Nephron progenitor cell (in vitro differentiated cells): ENCODE measurements around the gene GDAP2.
A peak's percentile ranks its signal among the peaks of the same experiment; 100 is the strongest.

Experiments used
- DNase-seq: peaks from one replicate; pipeline ENCODE4 v3.0.0; 2021
- H3K27ac Mint-ChIP-seq: 2 replicates; pipeline ENCODE4 v1.8.0; 2021; ENCODE audit warnings: mild to moderate bottlenecking, moderate library complexity, mixed read lengths
- H3K27me3 Mint-ChIP-seq: 2 replicates; pipeline ENCODE4 v1.8.0; 2021; ENCODE audit warnings: mild to moderate bottlenecking, low read depth, mixed read lengths; ENCODE audit not compliant: poor library complexity
- H3K36me3 Mint-ChIP-seq: 2 replicates; pipeline ENCODE4 v1.8.0; 2021; ENCODE audit warnings: low read depth, mixed read lengths
- H3K4me1 Mint-ChIP-seq: 2 replicates; pipeline ENCODE4 v1.8.0; 2021; ENCODE audit warnings: mixed read lengths
- H3K4me3 Mint-ChIP-seq: 2 replicates; pipeline ENCODE4 v1.8.0; 2021; ENCODE audit warnings: mild to moderate bottlenecking, moderate library complexity, mixed read lengths
- H3K9me3 Mint-ChIP-seq: 2 replicates; pipeline ENCODE4 v1.8.0; 2021; ENCODE audit warnings: mild to moderate bottlenecking, moderate library complexity, mixed read lengths
- CTCF ChIP-seq: fragments of 200-600 bp; sonication (generic); IDR thresholded peaks from 2 replicates; pipeline ENCODE4 v1.5.0; 2021; ENCODE audit warnings: antibody characterized with exemption

Gene GDAP2

GRCh38 chr1:117897551-117897950 is 31.9 kb downstream of the GDAP2 start:
- no peak for DNase-seq
- Mint-ChIP-seq H3K36me3 (peaks cover 22% of the 10 kb centered on the region), H3K4me1 (no peaks in the 10 kb centered on the region)

GRCh38 chr1:117895482-117896114 is 33.8 kb downstream of the GDAP2 start:
- Mint-ChIP-seq H3K9me3 (no peaks in the 10 kb centered on the region), H3K27ac (peak overlapping the region; percentile 2), H3K27me3 (no peaks in the 10 kb centered on the region), H3K36me3 (peaks cover 7% of the 10 kb centered on the region), H3K4me1 (no peaks in the 10 kb centered on the region), H3K4me3 (no peak overlapping the region)
- DNase-seq: peak; percentile 67
- TF ChIP-seq CTCF: peak; percentile 76

More at GRCh38 chr1:117897551-117897950, 31.9 kb downstream of the GDAP2 start:
- H3K9me3 Mint-ChIP-seq: no peaks in the 10 kb centered on the region
- no peak for TF ChIP-seq CTCF
- no peak overlapping the region for H3K27ac Mint-ChIP-seq
- no peaks in the 10 kb centered on the region for H3K27me3 Mint-ChIP-seq
- no peak overlapping the region for H3K4me3 Mint-ChIP-seq

- Mint-ChIP-seq H3K4me1 (no peaks in the 10 kb centered on the region), H3K27me3 (no peaks in the 10 kb centered on the region)
- no peak for TF ChIP-seq CTCF
Observed at GRCh38 chr1:117894078-117894477, 35.3 kb downstream of the GDAP2 start.

GRCh38 chr1:117892512-117892911 is 36.9 kb downstream of the GDAP2 start:
- H3K27me3 Mint-ChIP-seq: no peaks in the 10 kb centered on the region
- H3K9me3 Mint-ChIP-seq: no peaks in the 10 kb centered on the region
- no peak for TF ChIP-seq CTCF
- no peak for DNase-seq
- H3K4me1 Mint-ChIP-seq: no peaks in the 10 kb centered on the region
- no peak overlapping the region for H3K4me3 Mint-ChIP-seq
- no peaks in the 10 kb centered on the region for H3K36me3 Mint-ChIP-seq
- H3K27ac Mint-ChIP-seq: no peak overlapping the region

More at GRCh38 chr1:117894078-117894477, 35.3 kb downstream of the GDAP2 start:
- Mint-ChIP-seq H3K27ac (no peak overlapping the region), H3K36me3 (peaks cover 1% of the 10 kb centered on the region), H3K9me3 (no peaks in the 10 kb centered on the region), H3K4me3 (no peak overlapping the region)
- DNase-seq: no peak

- H3K4me1 Mint-ChIP-seq: no peaks in the 10 kb centered on the region
- peaks cover 4% of the 10 kb centered on the region for H3K36me3 Mint-ChIP-seq
- no peak for TF ChIP-seq CTCF
- H3K27me3 Mint-ChIP-seq: no peaks in the 10 kb centered on the region
- no peaks in the 10 kb centered on the region for H3K9me3 Mint-ChIP-seq
- no peak overlapping the region for H3K4me3 Mint-ChIP-seq
- DNase-seq: no peak
- no peak overlapping the region for H3K27ac Mint-ChIP-seq
Observed at GRCh38 chr1:117890452-117890851, 39.0 kb downstream of the GDAP2 start.

GRCh38 chr1:117886101-117886795 is 43.2 kb downstream of the GDAP2 start:
- no peak overlapping the region for H3K4me3 Mint-ChIP-seq
- H3K9me3 Mint-ChIP-seq: no peaks in the 10 kb centered on the region
- no peaks in the 10 kb centered on the region for H3K4me1 Mint-ChIP-seq
- H3K27ac Mint-ChIP-seq: no peak overlapping the region
- no peak for TF ChIP-seq CTCF
- H3K27me3 Mint-ChIP-seq: no peaks in the 10 kb centered on the region
- H3K36me3 Mint-ChIP-seq: peaks cover 8% of the 10 kb centered on the region
- DNase-seq: no peak
